ENCODE results near the gene MRPS35. TPM values are rescaled to one million over a fixed set of nuclear protein-coding genes. Genes with fewer than 3 reads are reported as not detected.

Gene MRPS35
- total RNA-seq, 1 donor from 2014 or later, result 30.0 TPM

DNA sequence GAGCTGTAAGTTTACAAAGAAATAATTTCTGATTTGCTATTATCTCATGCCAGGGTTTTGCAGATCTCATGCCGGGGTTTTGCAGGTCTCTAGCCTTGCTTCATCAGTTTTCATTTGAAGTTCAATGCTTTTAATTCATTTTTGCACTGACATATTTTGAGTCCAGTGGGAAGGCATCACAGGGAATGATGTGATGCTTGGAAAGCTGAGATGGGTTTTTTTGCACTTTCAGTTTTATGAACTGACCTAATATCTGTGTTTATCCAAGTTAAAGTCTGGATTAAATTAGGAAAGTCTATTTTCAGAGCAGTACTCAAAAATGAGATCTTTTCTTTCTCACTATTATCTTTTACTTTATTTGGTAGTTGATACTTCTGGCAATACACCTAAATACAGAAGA, 38.0 kb upstream of the MRPS35 start:
- no peaks in the 10 kb centered on the region for H3K4me1 Mint-ChIP-seq (ENCODE audit: unreplicated experiment)
- H3K36me3 Mint-ChIP-seq (ENCODE audit: low read depth, unreplicated experiment), result peaks cover 42% of the 10 kb centered on the region
- H3K9me3 Mint-ChIP-seq (ENCODE audit: unreplicated experiment), result no peaks in the 10 kb centered on the region
- H3K4me3 Mint-ChIP-seq (ENCODE audit: unreplicated experiment), result no peak overlapping the region
- H3K27me3 Mint-ChIP-seq (ENCODE audit: unreplicated experiment), result peaks cover 2% of the 10 kb centered on the region
- DNase-seq (ENCODE audit: low spot score), result no peak
- H3K27ac Mint-ChIP-seq (ENCODE audit: unreplicated experiment), result no peak overlapping the region
- TF ChIP-seq CTCF (IDR thresholded peaks at IDR 0.05; ENCODE audit: unreplicated experiment), result no peak

DNA sequence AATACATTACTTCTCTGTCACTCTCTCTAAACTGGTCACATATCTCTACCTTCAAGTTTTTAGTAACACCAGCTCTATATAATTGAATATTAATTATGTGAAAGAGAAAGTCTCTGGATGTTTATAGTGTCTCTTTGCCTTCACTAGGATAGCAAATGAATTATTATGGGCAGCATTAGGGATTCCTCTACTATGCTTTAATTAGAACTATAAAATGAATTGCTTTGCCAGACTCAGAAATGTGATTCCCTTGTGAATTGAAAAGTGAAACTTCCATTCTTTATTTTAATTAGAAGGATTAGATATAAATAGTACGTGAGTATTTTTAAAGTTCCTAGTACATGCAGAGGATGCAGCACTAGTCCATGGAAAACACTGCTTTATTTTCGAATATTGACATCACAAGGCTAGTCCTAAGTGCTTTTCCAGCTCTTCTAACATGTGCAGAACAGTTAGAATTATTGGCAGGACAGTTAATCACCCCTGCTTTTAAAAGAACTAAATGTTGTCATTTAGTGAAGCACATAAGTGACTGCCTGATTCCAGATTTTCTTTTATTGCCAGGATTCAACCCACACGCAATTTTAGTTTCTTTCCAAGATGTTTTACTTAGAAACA, 37.4 kb upstream of the MRPS35 start:
- H3K9me3 Mint-ChIP-seq (ENCODE audit: unreplicated experiment), result no peaks in the 10 kb centered on the region
- no peak for TF ChIP-seq CTCF (IDR thresholded peaks at IDR 0.05; ENCODE audit: unreplicated experiment)
- H3K4me3 Mint-ChIP-seq (ENCODE audit: unreplicated experiment), result no peak overlapping the region
- DNase-seq (ENCODE audit: low spot score), result no peak
- no peaks in the 10 kb centered on the region for H3K4me1 Mint-ChIP-seq (ENCODE audit: unreplicated experiment)
- peaks cover 2% of the 10 kb centered on the region for H3K27me3 Mint-ChIP-seq (ENCODE audit: unreplicated experiment)
- peaks cover 43% of the 10 kb centered on the region for H3K36me3 Mint-ChIP-seq (ENCODE audit: low read depth, unreplicated experiment)
- no peak overlapping the region for H3K27ac Mint-ChIP-seq (ENCODE audit: unreplicated experiment)

GRCh38 chr12:27674989-27675388, 35.6 kb upstream of the MRPS35 start:
- Mint-ChIP-seq H3K4me3 (ENCODE audit: unreplicated experiment) (no peak overlapping the region), H3K27me3 (ENCODE audit: unreplicated experiment) (peaks cover 2% of the 10 kb centered on the region), H3K9me3 (ENCODE audit: unreplicated experiment) (no peaks in the 10 kb centered on the region), H3K36me3 (ENCODE audit: low read depth, unreplicated experiment) (peaks cover 43% of the 10 kb centered on the region), H3K27ac (ENCODE audit: unreplicated experiment) (no peak overlapping the region), H3K4me1 (ENCODE audit: unreplicated experiment) (no peaks in the 10 kb centered on the region)
- no peak for TF ChIP-seq CTCF (IDR thresholded peaks at IDR 0.05; ENCODE audit: unreplicated experiment)
- DNase-seq (ENCODE audit: low spot score), result no peak

- H3K4me3 Mint-ChIP-seq (ENCODE audit: unreplicated experiment), result no peak overlapping the region
Measured at GRCh38 chr12:27680619-27681018, 30.0 kb upstream of the MRPS35 start.

More at GRCh38 chr12:27680619-27681018, 30.0 kb upstream of the MRPS35 start:
- DNase-seq (ENCODE audit: low spot score), result no peak
- H3K36me3 Mint-ChIP-seq (ENCODE audit: low read depth, unreplicated experiment), result peaks cover 52% of the 10 kb centered on the region
- no peaks in the 10 kb centered on the region for H3K9me3 Mint-ChIP-seq (ENCODE audit: unreplicated experiment)
- no peaks in the 10 kb centered on the region for H3K4me1 Mint-ChIP-seq (ENCODE audit: unreplicated experiment)
- no peak for TF ChIP-seq CTCF (IDR thresholded peaks at IDR 0.05; ENCODE audit: unreplicated experiment)
- H3K27ac Mint-ChIP-seq (ENCODE audit: unreplicated experiment), result no peak overlapping the region
- H3K27me3 Mint-ChIP-seq (ENCODE audit: unreplicated experiment), result peaks cover 2% of the 10 kb centered on the region
